HepG2 (cell line): ENCODE results near the gene TMEM184B. TPM values are rescaled to one million over a fixed set of nuclear protein-coding genes. Genes with fewer than 3 reads are reported as not detected.

Experiments used
- ATAC-seq: fragments of 200-7000 bp; cut with Tn5 transposase; 3 replicates; pipeline ENCODE4 v1.9.1; 2020; ENCODE audit warnings: mild to moderate bottlenecking, moderate library complexity
- BruUV-seq: library from RNA; stranded (reverse); fragments of 400-500 nt; replicated peaks from 2 replicates; lab custom pipeline; 2021; lab: Mats Ljungman, UMichigan
- CTCF ChIA-PET: fragments of 300-600 bp; formaldehyde crosslinking; extraction: SDS; loops from one replicate; lab custom pipeline; 2021; ENCODE audit warnings: low total read pairs, inconsistent platforms, low intra/inter-chr PET ratio; lab: Yijun Ruan, JAX
- POLR2A ChIA-PET: fragments of 350-600 bp; sonication (Branson Sonifier 250); formaldehyde crosslinking; loops from one replicate; lab custom pipeline; 2020; ENCODE audit warnings: antibody characterized with exemption, inconsistent platforms; lab: Yijun Ruan, JAX
- DNase-seq: peaks from one replicate; pipeline ENCODE4 v3.0.0-alpha.2; 2015; ENCODE audit warnings: low spot score
- FAIRE-seq: peaks from 3 replicates; lab custom pipeline; 2011; peaks lifted over from hg19 to GRCh38; lab: Jason Lieb, UNC
- H2AFZ ChIP-seq: one replicate; pipeline ENCODE4 v1.6.1; 2011; ENCODE audit warnings: low read length, inconsistent platforms
- H3K27ac ChIP-seq: fragments of 300-600 bp; 3 replicates; pipeline ENCODE4 v1.8.0; 2011; ENCODE audit warnings: mixed run types, mild to moderate bottlenecking, mixed read lengths, low read length, inconsistent platforms; ENCODE audit not compliant: insufficient read depth; ENCODE audit errors: extremely low read length
- H3K27me3 ChIP-seq, 2 experiments: fragments of 200-600 bp in 1 of 2; 2 replicates in 1 of 2; 3 replicates in 1 of 2; pipeline versions ENCODE4 v1.6.0 to v1.8.0; 2011; ENCODE audit warnings: low read length in 2 of 2, mild to moderate bottlenecking in 2 of 2, moderate library complexity in 2 of 2, inconsistent platforms in 1 of 2; ENCODE audit not compliant: insufficient read depth in 2 of 2, control insufficient read depth in 1 of 2
- H3K36me3 ChIP-seq, 2 experiments: fragments of 200-600 bp in 1 of 2; replicated peaks in 1 of 2; 2 replicates in 1 of 2; 3 replicates in 1 of 2; pipeline versions ENCODE4 v1.5.1 to v1.8.0; 2011; ENCODE audit warnings: low read length in 2 of 2, inconsistent platforms in 1 of 2; ENCODE audit not compliant: insufficient read depth in 2 of 2, control insufficient read depth in 1 of 2
- H3K4me1 ChIP-seq: 2 replicates; pipeline ENCODE4 v1.5.1; 2012; ENCODE audit warnings: low read length, inconsistent platforms; ENCODE audit not compliant: insufficient read depth
- H3K4me2 ChIP-seq: 2 replicates; pipeline ENCODE4 v1.6.0; 2011; ENCODE audit warnings: low read depth, low read length, inconsistent platforms
- H3K4me3 ChIP-seq, 3 experiments: fragments of 200-600 bp in 1 of 3; sonication (generic), shearing (Covaris generic) in 1 of 3; replicated peaks in 1 of 3; 2 replicates each; pipeline ENCODE4 v1.5.1; 2011 to 2016; ENCODE audit warnings: low read length in 3 of 3, inconsistent platforms in 2 of 3, low read depth in 2 of 3, mild to moderate bottlenecking in 2 of 3, control low read depth in 1 of 3, mixed read lengths in 1 of 3; ENCODE audit not compliant: insufficient read depth in 1 of 3
- H3K79me2 ChIP-seq: one replicate; pipeline ENCODE4 v1.6.1; 2011; ENCODE audit warnings: low read length, inconsistent platforms; ENCODE audit not compliant: insufficient read depth
- H3K9ac ChIP-seq: 2 replicates; pipeline ENCODE4 v1.6.0; 2011; ENCODE audit warnings: mild to moderate bottlenecking, low read depth, low read length, inconsistent platforms; ENCODE audit not compliant: insufficient read depth
- H3K9me3 ChIP-seq: 2 replicates; pipeline ENCODE4 v1.5.1; 2012; ENCODE audit warnings: mild to moderate bottlenecking, low read length
- H4K20me1 ChIP-seq: 2 replicates; pipeline ENCODE4 v1.6.0; 2011; ENCODE audit warnings: inconsistent platforms, mild to moderate bottlenecking, low read length, moderate library complexity; ENCODE audit not compliant: insufficient read depth
- FOSL2 ChIP-seq: sonication (generic); formaldehyde crosslinking; IDR thresholded peaks from 2 replicates; pipeline ENCODE4 v1.4.0; 2020; ENCODE audit warnings: missing genetic modification reagents
- HNRNPL ChIP-seq: fragments of 200-400 bp; formaldehyde crosslinking; IDR thresholded peaks from 2 replicates; pipeline ENCODE4 v1.6.1; 2017; ENCODE audit warnings: mild to moderate bottlenecking, low read depth, low read length
- RAD51 ChIP-seq: fragments of 450-650 bp; IDR thresholded peaks from 2 replicates; pipeline ENCODE4 v1.6.1; 2016; ENCODE audit warnings: borderline replicate concordance
- RXRB ChIP-seq: IDR thresholded peaks from 2 replicates; pipeline ENCODE4 v1.6.1; 2016; ENCODE audit warnings: borderline replicate concordance, missing genetic modification reagents, missing compliant biosample characterization
- SOX6 ChIP-seq, 2 experiments: fragments of 450-650 bp in 1 of 2; sonication (generic) in 1 of 2; formaldehyde crosslinking in 1 of 2; IDR thresholded peaks; 2 replicates each; pipeline versions ENCODE4 v1.4.0 to v1.6.1; 2017 to 2020; ENCODE audit warnings: antibody characterized with exemption in 1 of 2, mild to moderate bottlenecking in 1 of 2, missing genetic modification reagents in 1 of 2
- TBX2 ChIP-seq: sonication (generic); formaldehyde crosslinking; IDR thresholded peaks from 2 replicates; pipeline ENCODE4 v1.5.0; 2020; ENCODE audit warnings: missing genetic modification reagents, mild to moderate bottlenecking, borderline replicate concordance
- ZFP1 ChIP-seq: IDR thresholded peaks from 2 replicates; pipeline ENCODE4 v1.6.1; 2016
- ZNF33B ChIP-seq: sonication (generic); formaldehyde crosslinking; IDR thresholded peaks from 2 replicates; pipeline ENCODE4 v1.5.1; 2020; ENCODE audit warnings: mild to moderate bottlenecking, missing genetic modification reagents
- WGBS: methylation state at CpG from one replicate; pipeline ENCODE4 v1.1.6; 2017; ENCODE audit warnings: low lambda C conversion rate; 5-methylcytosine and 5-hydroxymethylcytosine counted together
- in situ Hi-C: cut with HindIII; loops from 2 replicates; pipeline ENCODE4 v1.10.0; 2017; ENCODE audit warnings: low pct_unique_long_range_greater_than_20kb; ENCODE audit not compliant: extremely low pct_ligation_motif_present
- intact Hi-C: fragments of 100-400 bp; cut with micrococcal nuclease; formaldehyde crosslinking; loops from one replicate; pipeline ENCODE4 v1.10.0; 2022; ENCODE audit not compliant: unreplicated experiment
- polyA plus RNA-seq, 8 experiments: library from polyadenylated mRNA; depleted of rRNA in 3 of 8; stranded (reverse) in 7 of 8; unstranded in 1 of 8; fragments of >200 nt; fragmentation: Illumina TruSeq in 4 of 8; extraction: Trizol in 4 of 8; gene quantifications; 2 replicates each; pipeline versions ENCODE4 v1.2.1 to v1.2.3, GENCODE V29; 2011 to 2016; ENCODE audit warnings: low read depth in 4 of 8, missing spikeins in 1 of 8, mixed read lengths in 1 of 8; ENCODE audit not compliant: insufficient read depth in 1 of 8
- total RNA-seq, 5 experiments: library from RNA; depleted of rRNA; stranded (reverse); fragments of >200 nt; fragmentation: Illumina TruSeq; extraction: Trizol; gene quantifications; 2 replicates each; pipeline ENCODE4 v1.2.3, GENCODE V29; 2016; ENCODE audit warnings: low read depth in 1 of 5
- TF ChIP-seq, protein P1 (sequence below): sonication (generic); formaldehyde crosslinking; IDR thresholded peaks from 2 replicates; pipeline ENCODE4 v1.4.0; 2020; ENCODE audit warnings: missing genetic modification reagents, mild to moderate bottlenecking, borderline replicate concordance
- TF ChIP-seq, protein P2 (sequence below): sonication (generic); formaldehyde crosslinking; IDR thresholded peaks from 2 replicates; pipeline ENCODE4 v1.4.0; 2020; ENCODE audit warnings: missing genetic modification reagents

The TMEM184B gene
- total and polyA plus RNA-seq, 2 of the 13 experiments (the other 11 are each of a cell fraction or from before 2014, with no cell fraction given) = 15.9 to 16.0 TPM

DNA sequence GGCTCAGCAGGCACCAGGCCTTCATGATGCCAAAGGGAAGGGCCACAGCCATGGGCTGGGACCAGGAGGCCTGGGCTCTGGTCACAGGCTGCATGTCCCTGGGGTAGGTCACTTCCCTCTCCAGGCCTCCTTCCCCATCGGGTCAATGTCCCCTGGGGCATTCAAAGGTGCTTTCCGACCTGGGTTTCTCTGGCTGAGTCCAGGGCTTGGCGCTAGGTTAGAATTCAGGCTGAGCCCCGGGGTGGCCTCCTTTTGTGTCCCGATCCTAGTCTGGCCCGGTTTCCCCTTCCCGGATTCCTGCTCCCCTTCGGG, 58.9 kb downstream of the TMEM184B start (continued):
- TF ChIP-seq, protein P1, sequence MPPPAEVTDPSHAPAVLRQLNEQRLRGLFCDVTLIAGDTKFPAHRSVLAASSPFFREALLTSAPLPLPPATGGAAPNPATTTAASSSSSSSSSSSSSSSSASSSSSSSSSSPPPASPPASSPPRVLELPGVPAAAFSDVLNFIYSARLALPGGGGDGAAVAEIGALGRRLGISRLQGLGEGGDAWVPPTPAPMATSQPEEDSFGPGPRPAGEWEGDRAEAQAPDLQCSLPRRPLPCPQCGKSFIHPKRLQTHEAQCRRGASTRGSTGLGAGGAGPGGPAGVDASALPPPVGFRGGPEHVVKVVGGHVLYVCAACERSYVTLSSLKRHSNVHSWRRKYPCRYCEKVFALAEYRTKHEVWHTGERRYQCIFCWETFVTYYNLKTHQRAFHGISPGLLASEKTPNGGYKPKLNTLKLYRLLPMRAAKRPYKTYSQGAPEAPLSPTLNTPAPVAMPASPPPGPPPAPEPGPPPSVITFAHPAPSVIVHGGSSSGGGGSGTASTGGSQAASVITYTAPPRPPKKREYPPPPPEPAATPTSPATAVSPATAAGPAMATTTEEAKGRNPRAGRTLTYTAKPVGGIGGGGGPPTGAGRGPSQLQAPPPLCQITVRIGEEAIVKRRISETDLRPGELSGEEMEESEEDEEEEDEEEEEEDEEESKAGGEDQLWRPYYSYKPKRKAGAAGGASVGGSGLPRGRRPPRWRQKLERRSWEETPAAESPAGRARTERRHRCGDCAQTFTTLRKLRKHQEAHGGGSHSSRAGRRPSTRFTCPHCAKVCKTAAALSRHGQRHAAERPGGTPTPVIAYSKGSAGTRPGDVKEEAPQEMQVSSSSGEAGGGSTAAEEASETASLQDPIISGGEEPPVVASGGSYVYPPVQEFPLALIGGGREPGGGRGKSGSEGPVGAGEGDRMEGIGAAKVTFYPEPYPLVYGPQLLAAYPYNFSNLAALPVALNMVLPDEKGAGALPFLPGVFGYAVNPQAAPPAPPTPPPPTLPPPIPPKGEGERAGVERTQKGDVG (CRISPR knock-in tag) = no peak
- TF ChIP-seq RXRB (CRISPR knock-in tag) = peak; percentile 50; the same call in 1 of the 2 replicates
- TF ChIP-seq HNRNPL = 0 out of 2 replicates have a peak, but pooled peaks have one; percentile 31
- TF ChIP-seq ZNF33B (CRISPR knock-in tag) = no peak
- no peak for TF ChIP-seq ZFP1
- TF ChIP-seq FOSL2 (CRISPR knock-in tag) = no peak
- TF ChIP-seq TBX2 (CRISPR knock-in tag) = no peak
- no peak for TF ChIP-seq RAD51

DNA sequence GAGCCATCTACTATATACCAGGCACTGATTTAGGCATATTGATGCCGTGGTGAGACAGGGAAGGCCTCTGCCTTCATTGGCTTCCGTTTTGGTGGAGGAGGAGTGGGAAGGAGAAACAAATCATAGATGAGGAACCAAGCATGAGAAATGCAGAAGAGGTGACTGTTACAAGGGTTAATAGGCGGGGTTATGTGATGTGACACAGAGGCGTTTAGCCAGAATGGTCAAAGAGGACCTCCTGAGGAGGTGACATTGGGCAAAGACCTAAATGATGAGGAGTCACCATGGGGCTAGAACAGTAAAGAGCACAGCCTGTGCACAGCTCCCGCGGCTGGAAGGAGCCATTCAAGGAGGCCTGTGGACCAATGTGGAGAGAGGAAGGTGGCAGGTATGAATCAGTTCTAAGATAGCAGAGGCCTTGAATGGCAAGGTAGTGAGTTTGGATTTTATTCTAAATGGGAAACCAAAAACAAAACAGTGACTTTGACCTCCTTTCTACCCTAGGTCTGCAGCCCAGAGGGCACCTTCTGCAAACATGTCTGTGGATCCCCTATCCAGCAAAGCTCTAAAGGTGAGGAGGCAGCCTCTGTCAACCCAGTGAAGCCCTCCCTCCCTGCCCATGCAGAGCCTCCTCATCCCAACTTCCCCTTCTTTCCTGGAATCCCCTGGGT, 59.4 kb downstream of the TMEM184B start:
- Histone ChIP-seq H2AFZ (no peak overlapping the region), H3K79me2 (peaks cover 28% of the 10 kb centered on the region), H3K27me3 (no peaks in the 10 kb centered on the region), H3K4me3 (no peak overlapping the region), H3K9me3 (no peaks in the 10 kb centered on the region), H3K27ac (no peak overlapping the region), H4K20me1 (peaks cover 42% of the 10 kb centered on the region; the same call in 1 of the 2 replicates), H3K4me2 (no peak overlapping the region), H3K9ac (no peak overlapping the region), H3K4me1 (peaks cover 31% of the 10 kb centered on the region), H3K36me3 (peaks cover 6 to 23% of the 10 kb centered on the region in 2 experiments)
- in situ Hi-C loops (no loop called here), intact Hi-C loops (no loop called here)
- TF ChIP-seq SOX6 (IDR thresholded peaks at IDR 0.05) (no peak), SOX6 (CRISPR knock-in tag; IDR thresholded peaks at IDR 0.05) (0 out of 2 replicates have a peak, but pooled peaks have one; percentile 15)
- TF ChIP-seq, protein P2, sequence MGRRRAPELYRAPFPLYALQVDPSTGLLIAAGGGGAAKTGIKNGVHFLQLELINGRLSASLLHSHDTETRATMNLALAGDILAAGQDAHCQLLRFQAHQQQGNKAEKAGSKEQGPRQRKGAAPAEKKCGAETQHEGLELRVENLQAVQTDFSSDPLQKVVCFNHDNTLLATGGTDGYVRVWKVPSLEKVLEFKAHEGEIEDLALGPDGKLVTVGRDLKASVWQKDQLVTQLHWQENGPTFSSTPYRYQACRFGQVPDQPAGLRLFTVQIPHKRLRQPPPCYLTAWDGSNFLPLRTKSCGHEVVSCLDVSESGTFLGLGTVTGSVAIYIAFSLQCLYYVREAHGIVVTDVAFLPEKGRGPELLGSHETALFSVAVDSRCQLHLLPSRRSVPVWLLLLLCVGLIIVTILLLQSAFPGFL (CRISPR knock-in tag) = no peak
- ATAC-seq (peak; percentile 2; the same call in 2 of the 3 replicates), DNase-seq (no peak), FAIRE-seq (no peak)
- 85% methylated on average over 6 of the region's 6 CpGs for WGBS
- ChIA-PET POLR2A (no interaction called here), CTCF (no interaction called here)
- BruUV-seq = no TSS peak
